ENCODE data around the gene NF2. TPM values are rescaled to one million over a fixed set of nuclear protein-coding genes. Genes with fewer than 3 reads are reported as not detected.

NF2 gene
- total RNA-seq, 1 experiment from 2014 or later, result 50.9 TPM

- Histone ChIP-seq H2AFZ (ENCODE audit: low read length) (no peak overlapping the region), H3T11ph (ENCODE audit: low read length) (no peak overlapping the region), H2BK12ac (ENCODE audit: insufficient read length, low read depth, low read length) (no peak overlapping the region), H3K23me2 (ENCODE audit: insufficient read length, low read depth, low read length, poor library complexity, severe bottlenecking) (no peaks in the 10 kb centered on the region), H2BK120ac (ENCODE audit: low read depth, low read length, poor library complexity, severe bottlenecking) (no peak overlapping the region), H3K79me2 (ENCODE audit: insufficient read depth, low read length) (peaks cover 3% of the 10 kb centered on the region; the same call in 1 of the 2 replicates), H3K9ac (ENCODE audit: extremely low read depth, insufficient read length, low read length) (no peak overlapping the region), H3K79me1 (ENCODE audit: insufficient read depth, low read depth, low read length, poor library complexity, severe bottlenecking) (no peaks in the 10 kb centered on the region), H3K9me3 (ENCODE audit: control insufficient read depth, low read depth, low read length) (no peaks in the 10 kb centered on the region), H4K91ac (ENCODE audit: insufficient read length, low read depth, low read length) (no peak overlapping the region), H3K23ac (ENCODE audit: insufficient read length, low read depth, low read length) (no peak overlapping the region), H2BK20ac (ENCODE audit: low read depth, low read length, poor library complexity, severe bottlenecking) (no peak overlapping the region), H2AK5ac (ENCODE audit: insufficient read length, low read length) (no peak overlapping the region), H3K18ac (ENCODE audit: insufficient read length, low read depth, low read length) (no peak overlapping the region), H3K4ac (ENCODE audit: low read depth, low read length) (no peak overlapping the region), H2BK5ac (ENCODE audit: insufficient read length, low read length) (no peak overlapping the region), H4K8ac (replicated peaks; ENCODE audit: insufficient read length, low read depth, low read length) (no peak overlapping the region), H3K4me2 (ENCODE audit: insufficient read depth, insufficient read length, low read length) (no peak overlapping the region), H2BK15ac (ENCODE audit: low read depth, low read length) (no peak overlapping the region), H4K5ac (ENCODE audit: insufficient read length, low read depth, low read length) (no peak overlapping the region), H3K56ac (ENCODE audit: insufficient read length, low read depth, low read length) (no peak overlapping the region), H3K4me1 (ENCODE audit: insufficient read depth, low read length) (no peaks in the 10 kb centered on the region; the same call in 1 of the 2 replicates), H3K14ac (ENCODE audit: insufficient read depth, low read length) (no peak overlapping the region), H3K27ac (ENCODE audit: insufficient read length, low read depth, low read length) (no peak overlapping the region), H3K27me3 (ENCODE audit: insufficient read depth, low read length) (no peaks in the 10 kb centered on the region), H4K20me1 (ENCODE audit: control insufficient read depth, insufficient read depth, insufficient read length) (no peaks in the 10 kb centered on the region)
- WGBS (ENCODE audit: extremely low coverage, insufficient read length, low lambda C conversion rate), result no CpG with 5 or more reads among the region's 6 CpGs
- no peak for TF ChIP-seq CTCF (conservative IDR thresholded peaks at IDR 0.05)
- Mint-ChIP-seq H3K27me3 (ENCODE audit: low read depth) (no peaks in the 10 kb centered on the region), H3K4me1 (peaks cover 14 to 21% of the 10 kb centered on the region in 2 experiments), H3K4me3 (no peak overlapping the region), H3K9me3 (no peaks in the 10 kb centered on the region), H3K27ac (no peak overlapping the region), H3K36me3 (ENCODE audit: insufficient read depth in 1 of 3, low read depth in 3 of 3) (no peaks in the 10 kb centered on the region)
- no peak for DNase-seq
Observed at GRCh38 chr22:29630987-29631386, 27.6 kb downstream of the NF2 start.

Data from H9 (cell line).